ENCODE measurements around the gene HPS6. TPM values are rescaled to one million over a fixed set of nuclear protein-coding genes. Genes with fewer than 3 reads are reported as not detected.
"Not testable (repeated sequence)": the region's sequence is repeated elsewhere in the genome, so short reads cannot be mapped to it uniquely, and the experiment has no call there.

The HPS6 gene
- polyA plus RNA-seq (ENCODE audit: insufficient read length in 4 of 4) = 10 to 100 TPM; 10.8 to 17.5 (median 13.7) TPM

GRCh38 chr10:102064868-102065560 is at the start of gene HPS6:
TSS of gene HPS6 (plus strand) at chr10:102065349. CDS start at chr10:102065475, 126 bp downstream.
- DNase-seq (ENCODE audit: low read depth in 4 of 4, low spot score in 2 of 4) = peak in 3 of 4 donors; percentile 55 to 78 (median 78)

GRCh38 chr10:102016416-102016815 is 48.7 kb upstream of the HPS6 start:
- DNase-seq (ENCODE audit: low read depth in 4 of 4, low spot score in 2 of 4) = no peak

- DNase-seq (ENCODE audit: low read depth in 4 of 4, low spot score in 2 of 4) = no peak
Measured at GRCh38 chr10:102017295-102017694, 47.9 kb upstream of the HPS6 start.

GRCh38 chr10:102020938-102021337 is 44.2 kb upstream of the HPS6 start:
- no peak for DNase-seq (ENCODE audit: low read depth in 4 of 4, low spot score in 2 of 4)

GRCh38 chr10:102024799-102025198 is 40.4 kb upstream of the HPS6 start:
- no peak for DNase-seq (ENCODE audit: low read depth in 4 of 4, low spot score in 2 of 4)

- no peak for DNase-seq (ENCODE audit: low read depth in 4 of 4, low spot score in 2 of 4)
Measured at GRCh38 chr10:102027261-102027660, 37.9 kb upstream of the HPS6 start.

GRCh38 chr10:102033787-102034186 is 31.4 kb upstream of the HPS6 start:
- no peak for DNase-seq (ENCODE audit: low read depth in 4 of 4, low spot score in 2 of 4)

- not testable (repeated sequence) for DNase-seq (ENCODE audit: low read depth in 4 of 4, low spot score in 2 of 4)
Measured at GRCh38 chr10:102035807-102036206, 29.3 kb upstream of the HPS6 start.

- no peak for DNase-seq (ENCODE audit: low read depth in 4 of 4, low spot score in 2 of 4)
Measured at GRCh38 chr10:102038410-102038809, 26.7 kb upstream of the HPS6 start.

GRCh38 chr10:102040305-102041050 is 24.7 kb upstream of the HPS6 start:
- DNase-seq (ENCODE audit: low read depth in 4 of 4, low spot score in 2 of 4) = peak in 3 of 4 donors; percentile 13 to 33 (median 17)

- DNase-seq (ENCODE audit: low read depth in 4 of 4, low spot score in 2 of 4) = no peak
Measured at GRCh38 chr10:102045292-102045691, 19.9 kb upstream of the HPS6 start.

GRCh38 chr10:102046095-102046494 is 19.1 kb upstream of the HPS6 start:
- DNase-seq (ENCODE audit: low read depth in 4 of 4, low spot score in 2 of 4) = no peak

GRCh38 chr10:102054881-102055646 is 10.1 kb upstream of the HPS6 start:
- DNase-seq (ENCODE audit: low read depth in 4 of 4, low spot score in 2 of 4) = not testable (repeated sequence)

GRCh38 chr10:102055647-102056419 is 9.3 kb upstream of the HPS6 start, which contains the start of gene ARMH3:
TSS of gene ARMH3 (minus strand) at chr10:102056173. CDS start at chr10:102040114, 16,059 bp downstream.
- DNase-seq (ENCODE audit: low read depth in 4 of 4, low spot score in 2 of 4) = peak; percentile 83 to 96 (median 90)

GRCh38 chr10:102059987-102060386 is 5.2 kb upstream of the HPS6 start:
- no peak for DNase-seq (ENCODE audit: low read depth in 4 of 4, low spot score in 2 of 4)

GRCh38 chr10:102064503-102064867 is 664 bp upstream of the HPS6 start:
- no peak for DNase-seq (ENCODE audit: low read depth in 4 of 4, low spot score in 2 of 4)

- DNase-seq (ENCODE audit: low read depth in 4 of 4, low spot score in 2 of 4) = peak in 1 of 4 donors; percentile 11
Measured at GRCh38 chr10:102065561-102066398, 631 bp downstream of the HPS6 start.

- DNase-seq (ENCODE audit: low read depth in 4 of 4, low spot score in 2 of 4) = no peak
Measured at GRCh38 chr10:102066399-102067088, 1.4 kb downstream of the HPS6 start.

Measured in left renal cortex interstitium (tissue), 4 donors.